Ecto neural progenitor cell (in vitro differentiated cells): ENCODE results near the gene TRMT10A.
"Not testable (repeated sequence)": the region's sequence is repeated elsewhere in the genome, so short reads cannot be mapped to it uniquely, and the experiment has no call there.

Source experiments
- DNase-seq: peaks from one replicate; pipeline ENCODE4 v3.0.0-alpha.2; 2018; ENCODE audit warnings: low spot score

TRMT10A gene

GRCh38 chr4:99552872-99553271 is 11.0 kb downstream of the TRMT10A start:
- DNase-seq = no peak

GRCh38 chr4:99540277-99540939 is 23.4 kb downstream of the TRMT10A start:
- DNase-seq = no peak

- DNase-seq = no peak
Observed at GRCh38 chr4:99537674-99538073, 26.2 kb downstream of the TRMT10A start.

- DNase-seq = no peak
Observed at GRCh38 chr4:99536848-99537247, 27.0 kb downstream of the TRMT10A start.

- no peak for DNase-seq
Observed at GRCh38 chr4:99536271-99536670, 27.6 kb downstream of the TRMT10A start.

GRCh38 chr4:99534699-99535098 is 29.1 kb downstream of the TRMT10A start:
- DNase-seq = not testable (repeated sequence)

GRCh38 chr4:99529956-99530355 is 33.9 kb downstream of the TRMT10A start:
- no peak for DNase-seq

- DNase-seq = no peak
Observed at GRCh38 chr4:99529228-99529627, 34.6 kb downstream of the TRMT10A start.

- DNase-seq = no peak
Observed at GRCh38 chr4:99518601-99519295, 45.1 kb downstream of the TRMT10A start.

- no peak for DNase-seq
Observed at GRCh38 chr4:99510721-99511120, 53.1 kb downstream of the TRMT10A start, which contains the start of gene C4orf17. Gene C4orf17 (plus strand): TSS chr4:99511021. CDS start chr4:99513082, 2,061 bp downstream.

GRCh38 chr4:99507762-99508161 is 56.1 kb downstream of the TRMT10A start:
- no peak for DNase-seq

- no peak for DNase-seq
Observed at GRCh38 chr4:99507349-99507748, 56.5 kb downstream of the TRMT10A start.

GRCh38 chr4:99506781-99507180 is 57.1 kb downstream of the TRMT10A start:
- DNase-seq = no peak

GRCh38 chr4:99504804-99505502 is 58.9 kb downstream of the TRMT10A start:
- DNase-seq = no peak
